ENCODE results near the gene MSH5.

Gene MSH5

GRCh38 chr6:31723980-31724691, 15.7 kb upstream of the MSH5 start:
- Histone ChIP-seq H3K4me1 (ENCODE audit: insufficient read depth, poor library complexity, severe bottlenecking) (no peaks in the 10 kb centered on the region), H3K27ac (ENCODE audit: poor library complexity, severe bottlenecking) (no peak overlapping the region), H3K9me3 (ENCODE audit: severe bottlenecking) (no peaks in the 10 kb centered on the region), H3K36me3 (ENCODE audit: low read depth) (no peaks in the 10 kb centered on the region), H3K4me3 (ENCODE audit: severe bottlenecking) (no peak overlapping the region), H3K27me3 (ENCODE audit: insufficient read depth, poor library complexity, severe bottlenecking) (no peaks in the 10 kb centered on the region)
- ATAC-seq (ENCODE audit: low read depth) (no peak), DNase-seq (ENCODE audit: low spot score) (no peak)
- TF ChIP-seq CTCF (IDR thresholded peaks at IDR 0.05; ENCODE audit: poor library complexity, severe bottlenecking), result no peak

GRCh38 chr6:31725502-31726350, 14.1 kb upstream of the MSH5 start:
- no peak for ATAC-seq (ENCODE audit: low read depth)
- no peak overlapping the region for H3K4me3 ChIP-seq (ENCODE audit: severe bottlenecking)
- H3K27me3 ChIP-seq (ENCODE audit: insufficient read depth, poor library complexity, severe bottlenecking), result no peaks in the 10 kb centered on the region
- no peak for DNase-seq (ENCODE audit: low spot score)
- peaks cover 3% of the 10 kb centered on the region for H3K4me1 ChIP-seq (ENCODE audit: insufficient read depth, poor library complexity, severe bottlenecking)
- H3K9me3 ChIP-seq (ENCODE audit: severe bottlenecking), result no peaks in the 10 kb centered on the region
- peaks cover 6% of the 10 kb centered on the region for H3K36me3 ChIP-seq (ENCODE audit: low read depth)
- no peak for TF ChIP-seq CTCF (IDR thresholded peaks at IDR 0.05; ENCODE audit: poor library complexity, severe bottlenecking)
- no peak overlapping the region for H3K27ac ChIP-seq (ENCODE audit: poor library complexity, severe bottlenecking)

DNA sequence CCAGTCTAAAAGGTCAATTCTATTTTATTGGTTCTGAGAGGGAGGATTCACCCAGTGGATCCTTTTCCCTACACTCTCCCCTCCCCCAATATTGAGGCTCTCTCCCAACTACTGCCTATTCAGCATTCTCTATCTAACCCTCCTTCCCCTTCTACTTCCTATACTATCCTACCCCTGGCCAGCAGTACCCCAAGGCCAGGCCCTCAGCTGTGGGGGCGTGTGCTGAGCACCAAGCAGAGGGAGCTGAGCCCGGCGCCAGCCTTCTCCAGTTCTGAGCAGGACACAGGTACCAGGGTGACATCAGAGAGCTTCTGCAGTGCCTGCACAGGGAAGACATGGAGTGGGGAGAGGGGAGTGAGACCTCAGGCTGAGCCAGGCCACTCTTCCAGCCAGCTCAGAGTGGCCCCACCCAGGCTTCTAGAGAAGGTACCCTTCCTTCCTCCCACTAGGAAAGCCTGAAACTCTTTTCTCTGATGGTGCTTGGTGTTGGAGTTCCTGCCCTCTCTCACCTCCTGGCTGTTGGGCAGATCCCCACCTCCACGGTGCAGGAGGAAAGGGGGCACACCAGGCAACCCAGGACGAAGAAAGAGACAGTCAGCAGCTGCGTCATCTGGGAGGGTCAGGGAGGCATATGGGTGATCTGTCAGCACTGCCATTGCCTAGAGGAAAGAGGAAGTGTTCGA, 12.6 kb upstream of the MSH5 start:
- H3K9me3 ChIP-seq (ENCODE audit: severe bottlenecking), result no peaks in the 10 kb centered on the region
- H3K27me3 ChIP-seq (ENCODE audit: insufficient read depth, poor library complexity, severe bottlenecking), result no peaks in the 10 kb centered on the region
- peaks cover 20% of the 10 kb centered on the region for H3K36me3 ChIP-seq (ENCODE audit: low read depth)
- H3K4me1 ChIP-seq (ENCODE audit: insufficient read depth, poor library complexity, severe bottlenecking), result peaks cover 3% of the 10 kb centered on the region
- TF ChIP-seq CTCF (IDR thresholded peaks at IDR 0.05; ENCODE audit: poor library complexity, severe bottlenecking), result no peak
- no peak overlapping the region for H3K27ac ChIP-seq (ENCODE audit: poor library complexity, severe bottlenecking)
- ATAC-seq (ENCODE audit: low read depth) (no peak), DNase-seq (ENCODE audit: low spot score) (no peak)
- H3K4me3 ChIP-seq (ENCODE audit: severe bottlenecking), result no peak overlapping the region

GRCh38 chr6:31727717-31728671, 11.8 kb upstream of the MSH5 start:
- H3K4me3 ChIP-seq (ENCODE audit: severe bottlenecking), result no peak overlapping the region
- ATAC-seq (ENCODE audit: low read depth), result no peak
- TF ChIP-seq CTCF (IDR thresholded peaks at IDR 0.05; ENCODE audit: poor library complexity, severe bottlenecking), result no peak
- peaks cover 28% of the 10 kb centered on the region for H3K36me3 ChIP-seq (ENCODE audit: low read depth)
- H3K27me3 ChIP-seq (ENCODE audit: insufficient read depth, poor library complexity, severe bottlenecking), result no peaks in the 10 kb centered on the region
- H3K27ac ChIP-seq (ENCODE audit: poor library complexity, severe bottlenecking), result no peak overlapping the region
- peaks cover 3% of the 10 kb centered on the region for H3K4me1 ChIP-seq (ENCODE audit: insufficient read depth, poor library complexity, severe bottlenecking)
- no peaks in the 10 kb centered on the region for H3K9me3 ChIP-seq (ENCODE audit: severe bottlenecking)
- no peak for DNase-seq (ENCODE audit: low spot score)

Data from RWPE2 (cell line).